GM08714 (cell line): ENCODE data around the gene FAM43A.

ENCODE experiments used
- H3K4me3 ChIP-seq: fragments of 200-500 bp; sonication (Bioruptor generic); 2 replicates; pipeline ENCODE4 v1.5.1; 2014; ENCODE audit warnings: mild to moderate bottlenecking, low read length, inconsistent platforms
- ZNF274 ChIP-seq: IDR thresholded peaks from 2 replicates; pipeline ENCODE4 v1.6.1; 2012; ENCODE audit warnings: mild to moderate bottlenecking, low read depth, low read length

Gene FAM43A

GRCh38 chr3:194707147-194707540 lies 21.5 kb downstream of the FAM43A start:
- H3K4me3 ChIP-seq = no peak overlapping the region
- no peak for TF ChIP-seq ZNF274

- H3K4me3 ChIP-seq = no peak overlapping the region
- no peak for TF ChIP-seq ZNF274
Observed at GRCh38 chr3:194711286-194711685, 25.6 kb downstream of the FAM43A start.

DNA sequence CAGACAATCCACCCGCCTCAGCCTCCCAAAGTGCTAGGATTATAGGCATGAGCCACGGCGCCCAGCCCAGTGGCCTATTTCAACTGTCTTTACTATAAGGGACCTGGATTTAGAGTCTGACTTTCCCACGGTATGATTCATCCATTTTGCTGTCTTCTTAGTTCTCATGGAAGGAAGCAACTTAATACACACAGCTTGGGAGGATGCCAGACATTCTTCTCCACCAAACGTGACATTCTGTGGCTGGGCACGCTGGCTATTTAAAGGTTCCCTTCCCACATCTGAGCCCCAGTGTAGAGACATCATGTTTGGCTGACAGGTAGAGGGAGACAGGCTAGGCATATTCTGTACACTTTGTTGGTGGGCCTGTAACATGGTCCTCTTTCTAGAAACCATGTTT lies 26.2 kb downstream of the FAM43A start:
- TF ChIP-seq ZNF274 = no peak
- H3K4me3 ChIP-seq = no peak overlapping the region

- H3K4me3 ChIP-seq = no peak overlapping the region
- no peak for TF ChIP-seq ZNF274
Observed at GRCh38 chr3:194713299-194714136, 27.8 kb downstream of the FAM43A start.

GRCh38 chr3:194714137-194714455 lies 28.4 kb downstream of the FAM43A start:
- no peak overlapping the region for H3K4me3 ChIP-seq
- no peak for TF ChIP-seq ZNF274

GRCh38 chr3:194714564-194714963 lies 28.9 kb downstream of the FAM43A start:
- H3K4me3 ChIP-seq = no peak overlapping the region
- TF ChIP-seq ZNF274 = no peak

GRCh38 chr3:194715022-194715800 lies 29.5 kb downstream of the FAM43A start:
- no peak for TF ChIP-seq ZNF274
- no peak overlapping the region for H3K4me3 ChIP-seq

- no peak for TF ChIP-seq ZNF274
- no peak overlapping the region for H3K4me3 ChIP-seq
Observed at GRCh38 chr3:194718079-194718478, 32.4 kb downstream of the FAM43A start.

DNA sequence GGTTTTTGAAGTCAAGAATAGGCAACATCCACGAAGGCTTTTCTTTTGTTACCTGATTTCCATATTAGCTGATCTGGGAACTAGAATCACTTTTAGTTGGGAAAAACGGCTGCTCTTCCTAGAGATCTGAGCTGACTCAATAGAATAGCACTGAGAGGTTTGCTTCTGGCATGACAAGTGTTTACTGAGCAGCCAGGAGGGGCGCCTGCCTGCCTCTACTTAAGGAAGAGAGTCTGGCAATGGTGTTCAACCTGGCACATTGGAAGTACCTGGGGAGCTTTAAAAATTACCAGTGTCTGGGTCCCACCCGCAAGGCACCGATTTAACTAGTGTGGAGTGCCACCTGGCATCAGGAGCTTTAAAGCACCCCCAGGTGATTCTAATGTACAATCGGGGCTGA lies 34.4 kb downstream of the FAM43A start:
- H3K4me3 ChIP-seq = no peak overlapping the region
- TF ChIP-seq ZNF274 = no peak

DNA sequence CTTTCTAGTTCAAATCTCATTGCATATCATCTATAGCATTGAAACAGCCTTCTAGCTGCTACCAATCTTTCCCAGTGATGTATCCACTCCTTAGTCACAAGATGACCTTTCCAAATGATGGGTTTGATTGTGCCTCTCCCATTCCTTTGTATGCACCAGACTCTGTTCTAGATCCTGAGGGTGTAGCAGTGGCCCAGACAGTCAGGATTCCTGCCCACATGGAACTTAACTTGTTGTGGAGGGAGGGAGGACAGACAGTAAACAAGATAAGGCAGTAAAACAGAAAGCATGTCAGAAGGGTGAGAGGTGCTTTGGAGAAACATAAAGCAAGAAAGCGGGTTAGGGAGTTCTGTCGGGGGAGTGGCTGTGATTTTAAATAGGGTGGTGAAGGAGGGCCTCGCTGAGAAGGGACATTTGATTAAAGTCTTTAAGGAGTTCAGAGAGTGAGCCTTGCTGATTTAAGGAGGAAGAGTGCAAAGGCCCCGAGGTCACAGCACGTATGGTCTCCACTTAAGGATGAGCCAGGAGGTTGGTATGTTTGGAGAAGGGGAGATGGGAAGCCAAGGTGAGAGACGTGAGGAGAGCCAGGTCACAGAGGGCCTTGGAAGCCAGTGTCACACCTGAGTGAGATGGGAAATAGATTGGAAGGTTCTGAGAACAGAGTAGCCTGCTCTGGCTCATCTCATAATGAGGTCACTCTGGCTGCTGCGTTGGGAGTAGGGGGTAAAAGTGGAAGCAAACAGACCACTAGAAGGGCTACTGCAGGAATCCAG lies 38.3 kb downstream of the FAM43A start:
- TF ChIP-seq ZNF274 = no peak
- H3K4me3 ChIP-seq = no peak overlapping the region

- H3K4me3 ChIP-seq = no peak overlapping the region
- TF ChIP-seq ZNF274 = no peak
Observed at GRCh38 chr3:194725346-194725745, 39.7 kb downstream of the FAM43A start.

GRCh38 chr3:194727435-194728128 lies 41.9 kb downstream of the FAM43A start:
- H3K4me3 ChIP-seq = no peak overlapping the region
- no peak for TF ChIP-seq ZNF274

GRCh38 chr3:194728986-194729385 lies 43.3 kb downstream of the FAM43A start:
- H3K4me3 ChIP-seq = no peak overlapping the region
- no peak for TF ChIP-seq ZNF274

DNA sequence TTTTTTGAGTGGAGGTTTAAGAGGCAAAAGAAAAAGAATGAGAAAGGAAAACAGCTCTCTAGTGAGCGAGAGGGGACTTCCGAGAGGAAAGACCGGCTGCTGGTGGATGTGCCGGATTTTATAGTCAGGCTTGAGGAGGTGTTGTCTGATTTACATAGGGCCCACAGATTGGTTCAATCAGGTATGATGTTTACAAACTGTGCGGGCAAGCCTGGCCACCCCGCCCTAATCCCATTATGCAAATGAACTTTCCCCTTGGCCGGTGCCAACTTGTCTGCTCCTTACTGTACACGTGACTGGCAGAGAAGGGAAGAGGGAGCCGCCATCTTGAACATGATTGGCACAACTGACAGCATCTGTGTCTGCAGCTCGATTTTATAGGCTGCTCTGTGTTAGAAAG lies 44.7 kb downstream of the FAM43A start:
- no peak overlapping the region for H3K4me3 ChIP-seq
- no peak for TF ChIP-seq ZNF274
